ENCODE data around the gene ADCY6.
"Not testable (repeated sequence)": the region's sequence is repeated elsewhere in the genome, so short reads cannot be mapped to it uniquely, and the experiment has no call there.

The ADCY6 gene

GRCh38 chr12:48750215-48750614 lies 38.7 kb downstream of the ADCY6 start:
- DNase-seq = no peak

- no peak for DNase-seq
Measured at GRCh38 chr12:48744251-48745008, 44.5 kb downstream of the ADCY6 start.

GRCh38 chr12:48739618-48740269 lies 49.1 kb downstream of the ADCY6 start:
- no peak for DNase-seq

- no peak for DNase-seq
Measured at GRCh38 chr12:48736456-48736855, 52.4 kb downstream of the ADCY6 start.

GRCh38 chr12:48728807-48729206 lies 60.1 kb downstream of the ADCY6 start:
- DNase-seq = no peak

GRCh38 chr12:48720737-48721136 lies 68.2 kb downstream of the ADCY6 start:
- DNase-seq = not testable (repeated sequence)

- not testable (repeated sequence) for DNase-seq
Measured at GRCh38 chr12:48720171-48720570, 68.7 kb downstream of the ADCY6 start.

- not testable (repeated sequence) for DNase-seq
Measured at GRCh38 chr12:48719002-48719401, 69.9 kb downstream of the ADCY6 start.

- no peak for DNase-seq
Measured at GRCh38 chr12:48717252-48717695, 71.6 kb downstream of the ADCY6 start.

- DNase-seq = peak; percentile 98 to 99
Measured at GRCh38 chr12:48716493-48717251, 72.2 kb downstream of the ADCY6 start, which contains the start of gene CCNT1. CCNT1 (minus strand) TSS chr12:48716707; CDS start chr12:48716675, 32 bp downstream.
